Mucosa of descending colon (tissue), 3 donors: ENCODE data around the gene TESPA1. TPM values are rescaled to one million over a fixed set of nuclear protein-coding genes. Genes with fewer than 3 reads are reported as not detected.

Experiments used
- ATAC-seq: fragments of 200-7000 bp; cut with Tn5 transposase; one replicate; pipeline ENCODE4 v1.9.1; 2020; ENCODE audit warnings: mild to moderate bottlenecking, moderate library complexity
- DNase-seq, 3 donors: peaks; one replicate each; pipeline ENCODE4 v3.0.0-alpha.2; 2020
- H3K36me3 ChIP-seq: fragments of 200-600 bp; one replicate; pipeline ENCODE4 v1.8.0; 2021; ENCODE audit warnings: low read depth, mild to moderate bottlenecking
- H3K4me1 ChIP-seq: fragments of 200-600 bp; one replicate; pipeline ENCODE4 v1.8.0; 2021; ENCODE audit warnings: low read depth, mild to moderate bottlenecking
- H3K4me3 ChIP-seq: fragments of 200-600 bp; one replicate; pipeline ENCODE4 v1.8.0; 2021; ENCODE audit warnings: mild to moderate bottlenecking
- H3K9me3 ChIP-seq: fragments of 200-600 bp; one replicate; pipeline ENCODE4 v1.8.0; 2021; ENCODE audit warnings: mild to moderate bottlenecking
- intact Hi-C, 2 donors: fragments of 100-400 bp; cut with DNase I in 1 of 2; cut with micrococcal nuclease in 1 of 2; formaldehyde crosslinking; loops; one replicate each; pipeline versions ENCODE4 v1.11.0 to v1.11.1; 2022; cut with DNase I, micrococcal nuclease
- total RNA-seq, 3 donors: library from RNA; stranded (reverse); fragmentation: NEBNext Ultra II Directional in 2 of 3; extraction: Animal tissue kit (Norgen Biotek cat#: 25700) in 2 of 3; gene quantifications; one replicate each; pipeline versions ENCODE4 v1.2.1 to v1.2.4, GENCODE V29; 2021 to 2023
- TF ChIP-seq, protein P1 (sequence below): fragments of 200-600 bp; IDR thresholded peaks from one replicate; pipeline ENCODE4 v1.8.0; 2022; ENCODE audit warnings: antibody characterized with exemption, mild to moderate bottlenecking
- donor health status: DM: no; HTN: no; CAD: no; lungs with moderate emphysema.
- donor health status: DM: no; HTN: no; CAD: no.
- donor health status: DM: no; HTN: yes; CAD: no.

TESPA1 gene
- total RNA-seq, 3 donors from 2014 or later, result 0.75 to 2.7 (median 1.7) TPM

GRCh38 chr12:54973556-54973955, 11.0 kb downstream of the TESPA1 start:
- Histone ChIP-seq H3K9me3 (no peaks in the 10 kb centered on the region), H3K4me1 (no peaks in the 10 kb centered on the region), H3K36me3 (no peaks in the 10 kb centered on the region), H3K4me3 (no peak overlapping the region)
- intact Hi-C loops, result no loop called here
- no peak for ATAC-seq
- TF ChIP-seq, protein P1, sequence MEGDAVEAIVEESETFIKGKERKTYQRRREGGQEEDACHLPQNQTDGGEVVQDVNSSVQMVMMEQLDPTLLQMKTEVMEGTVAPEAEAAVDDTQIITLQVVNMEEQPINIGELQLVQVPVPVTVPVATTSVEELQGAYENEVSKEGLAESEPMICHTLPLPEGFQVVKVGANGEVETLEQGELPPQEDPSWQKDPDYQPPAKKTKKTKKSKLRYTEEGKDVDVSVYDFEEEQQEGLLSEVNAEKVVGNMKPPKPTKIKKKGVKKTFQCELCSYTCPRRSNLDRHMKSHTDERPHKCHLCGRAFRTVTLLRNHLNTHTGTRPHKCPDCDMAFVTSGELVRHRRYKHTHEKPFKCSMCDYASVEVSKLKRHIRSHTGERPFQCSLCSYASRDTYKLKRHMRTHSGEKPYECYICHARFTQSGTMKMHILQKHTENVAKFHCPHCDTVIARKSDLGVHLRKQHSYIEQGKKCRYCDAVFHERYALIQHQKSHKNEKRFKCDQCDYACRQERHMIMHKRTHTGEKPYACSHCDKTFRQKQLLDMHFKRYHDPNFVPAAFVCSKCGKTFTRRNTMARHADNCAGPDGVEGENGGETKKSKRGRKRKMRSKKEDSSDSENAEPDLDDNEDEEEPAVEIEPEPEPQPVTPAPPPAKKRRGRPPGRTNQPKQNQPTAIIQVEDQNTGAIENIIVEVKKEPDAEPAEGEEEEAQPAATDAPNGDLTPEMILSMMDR, result no peak
- DNase-seq, result no peak

DNA sequence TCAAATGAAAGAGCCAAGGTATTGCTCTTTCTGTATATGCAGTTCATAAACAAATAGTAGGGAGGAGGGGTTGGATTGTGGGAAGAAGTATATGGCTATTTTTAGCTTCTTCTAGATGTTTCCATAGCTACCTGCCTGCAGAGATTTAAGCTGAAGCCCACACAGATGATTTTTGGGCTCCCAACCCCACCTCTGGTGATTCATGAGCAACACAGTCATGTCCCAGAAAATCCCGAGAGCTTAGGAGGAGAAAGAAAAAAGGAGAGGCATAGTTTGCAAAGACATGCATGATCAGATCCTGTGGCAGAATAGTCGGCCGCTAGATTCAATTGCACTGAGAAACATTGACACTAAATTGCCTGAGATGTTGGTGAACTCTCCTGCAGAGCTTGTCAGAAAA, 13.8 kb downstream of the TESPA1 start:
- Histone ChIP-seq H3K36me3 (no peaks in the 10 kb centered on the region), H3K9me3 (no peaks in the 10 kb centered on the region), H3K4me1 (no peaks in the 10 kb centered on the region), H3K4me3 (no peak overlapping the region)
- no peak for DNase-seq
- no peak for ATAC-seq
- TF ChIP-seq, protein P1, result no peak
- intact Hi-C loops, result no loop called here

- intact Hi-C loops, result no loop called here
- Histone ChIP-seq H3K9me3 (no peaks in the 10 kb centered on the region), H3K4me3 (no peak overlapping the region), H3K36me3 (no peaks in the 10 kb centered on the region), H3K4me1 (no peaks in the 10 kb centered on the region)
- ATAC-seq (no peak), DNase-seq (no peak)
- TF ChIP-seq, protein P1, result no peak
Observed at GRCh38 chr12:54968181-54968730, 16.3 kb downstream of the TESPA1 start.

- DNase-seq (peak in 1 of 3 donors; percentile 17), ATAC-seq (peak; percentile 26)
- Histone ChIP-seq H3K4me1 (no peaks in the 10 kb centered on the region), H3K36me3 (no peaks in the 10 kb centered on the region), H3K9me3 (no peaks in the 10 kb centered on the region), H3K4me3 (no peak overlapping the region)
- TF ChIP-seq, protein P1, result no peak
- intact Hi-C loops, result no loop called here
Observed at GRCh38 chr12:54967461-54967860, 17.1 kb downstream of the TESPA1 start.

DNA sequence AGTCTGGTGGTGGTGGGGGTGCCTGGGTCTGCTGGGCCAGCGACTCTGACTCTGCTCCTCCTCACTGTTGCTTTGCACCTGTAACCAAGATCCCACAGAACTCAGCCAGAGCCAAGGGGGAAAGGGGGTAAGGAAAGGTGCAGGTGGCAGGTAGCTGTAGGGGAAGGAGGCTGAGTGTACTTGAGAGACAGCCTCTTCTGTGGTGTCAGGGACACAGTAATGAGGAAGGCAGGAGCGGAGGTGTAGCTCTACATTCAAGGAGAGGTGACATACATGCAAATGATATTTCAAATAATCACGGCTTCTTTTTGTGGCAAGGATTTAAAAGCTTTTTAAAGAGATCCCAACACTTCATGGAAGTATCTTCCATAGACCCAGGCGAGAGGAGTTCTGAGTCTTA, 23.4 kb downstream of the TESPA1 start:
- TF ChIP-seq, protein P1, result no peak
- DNase-seq (no peak), ATAC-seq (no peak)
- Histone ChIP-seq H3K36me3 (no peaks in the 10 kb centered on the region), H3K4me3 (no peak overlapping the region), H3K9me3 (no peaks in the 10 kb centered on the region), H3K4me1 (no peaks in the 10 kb centered on the region)
- intact Hi-C loops, result no loop called here
